Left lung (tissue), 10 donors: ENCODE data around the gene MRRF. TPM values are rescaled to one million over a fixed set of nuclear protein-coding genes. Genes with fewer than 3 reads are reported as not detected.
"Not testable (repeated sequence)": the region's sequence is repeated elsewhere in the genome, so short reads cannot be mapped to it uniquely, and the experiment has no call there.

ENCODE experiments used
- ATAC-seq: fragments of 200-7000 bp; cut with Tn5 transposase; one replicate; pipeline ENCODE4 v1.9.1; 2020; ENCODE audit warnings: moderate library complexity
- DNase-seq, 4 donors: peaks; one replicate each; pipeline ENCODE4 v3.0.0-alpha.2; 2013 to 2020
- H3K27ac ChIP-seq, 2 donors: fragments of 200-600 bp; sonication (generic) in 1 of 2; one replicate each; pipeline versions ENCODE4 v1.5.0 to v1.8.0; 2020 to 2021
- H3K27me3 ChIP-seq, 2 donors: fragments of 200-600 bp; sonication (generic) in 1 of 2; one replicate each; pipeline versions ENCODE4 v1.5.0 to v1.8.0; 2020 to 2021
- H3K36me3 ChIP-seq, 2 donors: fragments of 200-600 bp; sonication (generic) in 1 of 2; one replicate each; pipeline versions ENCODE4 v1.5.0 to v1.8.0; 2020 to 2021
- H3K4me1 ChIP-seq, 2 donors: fragments of 200-600 bp; one replicate each; pipeline ENCODE4 v1.8.0; 2021
- H3K4me3 ChIP-seq, 2 donors: fragments of 200-600 bp; sonication (generic) in 1 of 2; one replicate each; pipeline versions ENCODE4 v1.5.0 to v1.8.0; 2020 to 2021; ENCODE audit warnings: mild to moderate bottlenecking in 1 of 2
- H3K9me3 ChIP-seq, 2 donors: fragments of 200-600 bp; sonication (generic) in 1 of 2; one replicate each; pipeline versions ENCODE4 v1.5.0 to v1.8.0; 2020 to 2021
- intact Hi-C, 2 donors: fragments of 100-400 bp; cut with DNase I; formaldehyde crosslinking; loops; one replicate each; pipeline versions ENCODE4 v1.11.2 to v1.14.2; 2022
- polyA plus RNA-seq, 6 donors: library from polyadenylated mRNA; unstranded; fragments of 120-200 nt; gene quantifications; one replicate each; pipeline ENCODE4 v1.2.1, GENCODE V29; 2013; ENCODE audit not compliant: insufficient read length in 6 of 6
- total RNA-seq, 2 donors: library from RNA; stranded (reverse); fragmentation: NEBNext Ultra II Directional; extraction: Animal tissue kit (Norgen Biotek cat#: 25700); gene quantifications; one replicate each; pipeline ENCODE4 v1.2.1, GENCODE V29; 2021
- TF ChIP-seq, protein P1 (sequence below), 2 donors: fragments of 200-600 bp; sonication (generic) in 1 of 2; IDR thresholded peaks; one replicate each; pipeline versions ENCODE4 v1.5.0 to v1.8.0; 2021; ENCODE audit warnings: antibody characterized with exemption in 2 of 2
- donor health status: DM: no; HTN: yes; CAD: no.
- donor health status: DM: no; HTN: no; CAD: no.

MRRF gene
- total and polyA plus RNA-seq, 8 donors, result 21.3 to 53.0 (median 41.2) TPM

DNA sequence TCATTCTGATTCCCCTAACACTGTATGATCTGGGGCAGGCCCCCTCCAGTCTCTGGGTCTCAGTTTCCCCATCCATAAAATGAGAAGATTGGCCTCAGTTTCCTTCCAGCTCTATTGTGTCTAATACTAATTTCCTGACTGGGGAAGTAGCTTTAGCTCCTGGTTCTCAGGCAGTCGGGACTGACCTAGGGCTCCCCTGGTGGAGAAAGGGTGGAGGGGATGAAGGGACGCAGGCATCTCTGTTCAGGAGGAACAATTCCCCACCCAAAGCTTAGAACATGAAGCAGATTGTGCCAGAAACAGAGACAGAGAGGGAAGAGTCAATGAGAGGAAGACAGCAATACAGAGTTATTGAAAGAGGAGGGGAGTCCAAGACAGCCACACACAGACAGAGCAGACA, 91.9 kb downstream of the MRRF start:
- Histone ChIP-seq H3K36me3 (no peaks in the 10 kb centered on the region), H3K4me1 (peaks cover 0 to 6% of the 10 kb centered on the region in 2 donors), H3K4me3 (no peak overlapping the region), H3K27me3 (no peaks in the 10 kb centered on the region), H3K27ac (no peak overlapping the region), H3K9me3 (peaks cover 0 to 7% of the 10 kb centered on the region in 2 donors)
- intact Hi-C loops, result loop anchor here in 1 of 2 donors (10.0 kb wide), 2 partner anchors 232 to 262 kb away; partner anchors contain the start of gene TTLL11
- TF ChIP-seq, protein P1, sequence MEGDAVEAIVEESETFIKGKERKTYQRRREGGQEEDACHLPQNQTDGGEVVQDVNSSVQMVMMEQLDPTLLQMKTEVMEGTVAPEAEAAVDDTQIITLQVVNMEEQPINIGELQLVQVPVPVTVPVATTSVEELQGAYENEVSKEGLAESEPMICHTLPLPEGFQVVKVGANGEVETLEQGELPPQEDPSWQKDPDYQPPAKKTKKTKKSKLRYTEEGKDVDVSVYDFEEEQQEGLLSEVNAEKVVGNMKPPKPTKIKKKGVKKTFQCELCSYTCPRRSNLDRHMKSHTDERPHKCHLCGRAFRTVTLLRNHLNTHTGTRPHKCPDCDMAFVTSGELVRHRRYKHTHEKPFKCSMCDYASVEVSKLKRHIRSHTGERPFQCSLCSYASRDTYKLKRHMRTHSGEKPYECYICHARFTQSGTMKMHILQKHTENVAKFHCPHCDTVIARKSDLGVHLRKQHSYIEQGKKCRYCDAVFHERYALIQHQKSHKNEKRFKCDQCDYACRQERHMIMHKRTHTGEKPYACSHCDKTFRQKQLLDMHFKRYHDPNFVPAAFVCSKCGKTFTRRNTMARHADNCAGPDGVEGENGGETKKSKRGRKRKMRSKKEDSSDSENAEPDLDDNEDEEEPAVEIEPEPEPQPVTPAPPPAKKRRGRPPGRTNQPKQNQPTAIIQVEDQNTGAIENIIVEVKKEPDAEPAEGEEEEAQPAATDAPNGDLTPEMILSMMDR (IDR thresholded peaks at IDR 0.05), result no peak
- ATAC-seq (no peak), DNase-seq (no peak)

DNA sequence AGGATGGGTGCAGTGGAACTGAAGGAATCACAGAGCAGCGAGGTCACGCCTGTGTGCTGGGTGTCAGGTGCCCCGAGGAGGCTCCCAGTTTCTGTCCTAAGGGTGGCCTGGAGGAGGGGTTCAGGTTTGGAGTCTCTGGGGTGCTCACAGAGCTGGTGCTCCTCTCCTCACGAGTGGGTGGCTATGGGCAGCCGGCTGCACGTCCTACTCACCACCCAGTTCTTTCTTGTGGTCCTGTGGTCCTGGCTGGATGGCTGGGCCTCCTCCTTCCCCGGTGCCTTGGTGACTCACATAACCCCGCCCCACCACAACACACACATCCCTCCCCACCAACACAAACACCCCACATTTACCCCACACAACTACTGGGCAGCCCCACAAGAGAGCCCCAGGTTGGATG, 96.2 kb downstream of the MRRF start:
- Histone ChIP-seq H3K36me3 (no peaks in the 10 kb centered on the region), H3K4me3 (no peak overlapping the region), H3K9me3 (no peaks in the 10 kb centered on the region), H3K27ac (no peak overlapping the region), H3K27me3 (no peaks in the 10 kb centered on the region), H3K4me1 (no peaks in the 10 kb centered on the region)
- TF ChIP-seq, protein P1 (IDR thresholded peaks at IDR 0.05), result no peak
- intact Hi-C loops, result no loop called here
- DNase-seq, result no peak
- ATAC-seq, result no peak

DNA sequence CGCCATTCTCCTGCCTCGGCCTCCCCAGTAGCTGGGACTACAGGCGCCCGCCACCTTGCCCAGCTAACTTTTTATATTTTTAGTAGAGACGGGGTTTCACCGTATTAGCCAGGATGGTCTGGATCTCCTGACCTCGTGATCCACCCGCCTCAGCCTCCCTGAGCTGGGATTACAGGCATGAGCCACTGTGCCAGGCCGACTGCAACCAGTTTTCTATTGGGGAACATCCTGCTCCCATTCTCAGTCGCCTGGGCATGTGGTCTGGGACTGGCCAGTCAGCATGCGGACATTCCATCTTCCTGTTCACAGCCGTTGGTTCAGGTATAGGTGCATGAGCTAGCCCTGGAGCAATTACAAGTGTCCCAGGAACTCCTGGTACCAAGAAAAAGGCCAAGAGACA, 98.4 kb downstream of the MRRF start:
- H3K27ac ChIP-seq, H3K27me3 ChIP-seq, ATAC-seq, H3K9me3 ChIP-seq, H3K36me3 ChIP-seq, H3K4me3 ChIP-seq, intact Hi-C loops, H3K4me1 ChIP-seq, DNase-seq: not testable (repeated sequence)

DNA sequence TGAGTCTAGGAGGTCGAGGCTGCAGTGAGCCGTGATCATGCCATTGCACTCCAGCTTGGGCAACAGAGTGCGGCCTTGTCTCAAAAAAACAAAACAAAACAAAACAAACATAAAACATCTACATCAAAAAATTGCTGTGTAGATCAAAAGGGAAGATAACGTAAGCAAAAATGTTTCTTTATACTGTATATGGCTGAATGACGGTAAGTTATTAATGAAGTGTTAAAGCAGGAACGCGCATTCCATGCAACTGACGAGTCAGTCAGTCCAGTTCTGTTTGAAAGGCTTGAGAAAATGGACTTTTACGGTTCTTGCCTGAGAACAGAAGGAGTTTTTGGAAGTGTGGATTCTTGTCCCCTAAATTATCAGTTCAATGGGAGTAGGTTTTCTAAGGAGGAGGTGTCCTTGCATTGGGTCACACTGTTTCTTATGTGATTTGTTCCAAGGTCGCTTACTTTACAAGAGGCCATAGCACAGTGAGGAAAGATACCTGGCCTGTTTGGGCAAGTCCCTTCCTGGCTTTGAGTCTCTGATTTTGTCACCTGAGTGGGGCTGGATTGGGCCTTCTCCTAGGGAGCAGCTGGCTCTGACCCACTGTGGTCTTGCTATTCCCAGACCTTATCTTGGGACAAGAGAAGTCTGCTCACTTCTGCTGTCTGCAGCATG, 99.6 kb downstream of the MRRF start:
- TF ChIP-seq, protein P1 (IDR thresholded peaks at IDR 0.05), result no peak
- Histone ChIP-seq H3K4me3 (no peak overlapping the region), H3K36me3 (no peaks in the 10 kb centered on the region), H3K27me3 (no peaks in the 10 kb centered on the region), H3K9me3 (no peaks in the 10 kb centered on the region), H3K27ac (no peak overlapping the region), H3K4me1 (no peaks in the 10 kb centered on the region)
- intact Hi-C loops, result no loop called here
- ATAC-seq, result no peak
- no peak for DNase-seq

DNA sequence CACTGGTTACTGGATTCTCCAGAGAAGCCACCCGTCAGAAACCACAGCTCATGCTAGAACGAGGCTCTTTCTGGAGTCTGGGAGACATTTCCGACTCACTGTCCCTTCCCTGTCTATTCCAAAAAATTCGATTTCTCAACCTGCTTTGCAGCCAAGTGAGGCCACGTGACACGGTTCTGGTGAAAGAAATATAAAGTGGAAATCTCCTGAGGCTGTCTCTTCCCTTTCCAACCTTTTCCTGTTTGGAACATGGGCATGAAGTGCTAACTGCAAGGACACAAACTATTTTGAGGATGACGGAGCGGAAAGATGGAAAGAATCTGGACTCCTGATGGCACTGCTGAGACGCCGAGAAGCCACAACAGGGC, 100.1 kb downstream of the MRRF start:
- Histone ChIP-seq H3K9me3 (no peaks in the 10 kb centered on the region), H3K4me3 (no peak overlapping the region), H3K4me1 (no peaks in the 10 kb centered on the region), H3K36me3 (no peaks in the 10 kb centered on the region), H3K27ac (no peak overlapping the region), H3K27me3 (no peaks in the 10 kb centered on the region)
- no peak for ATAC-seq
- intact Hi-C loops, result no loop called here
- TF ChIP-seq, protein P1 (IDR thresholded peaks at IDR 0.05), result no peak
- DNase-seq, result no peak
